Suprapubic skin (tissue), 4 donors: ENCODE data around the gene S100A14. TPM values are rescaled to one million over a fixed set of nuclear protein-coding genes. Genes with fewer than 3 reads are reported as not detected.

ENCODE experiments used
- DNase-seq, 2 donors: peaks; one replicate each; pipeline ENCODE4 v3.0.0-alpha.2; 2019; ENCODE audit warnings: low spot score in 2 of 2
- H3K27ac ChIP-seq: fragments of 200-600 bp; sonication (generic); one replicate; pipeline ENCODE4 v1.5.1; 2019
- H3K27me3 ChIP-seq: fragments of 200-600 bp; sonication (generic); one replicate; pipeline ENCODE4 v1.5.1; 2019
- H3K36me3 ChIP-seq: fragments of 200-600 bp; sonication (generic); one replicate; pipeline ENCODE4 v1.5.1; 2019
- H3K4me1 ChIP-seq: fragments of 200-600 bp; sonication (generic); one replicate; pipeline ENCODE4 v1.5.1; 2019
- H3K4me3 ChIP-seq: fragments of 200-600 bp; sonication (generic); one replicate; pipeline ENCODE4 v1.5.1; 2019; ENCODE audit warnings: mild to moderate bottlenecking
- H3K9me3 ChIP-seq: fragments of 200-600 bp; sonication (generic); one replicate; pipeline ENCODE4 v1.5.1; 2019
- EP300 ChIP-seq: sonication (generic); formaldehyde crosslinking; IDR thresholded peaks from one replicate; pipeline ENCODE4 v1.6.1; 2017; ENCODE audit warnings: antibody characterized with exemption
- POLR2A ChIP-seq, 2 donors: fragments of 450-650 bp; IDR thresholded peaks; one replicate each; pipeline ENCODE4 v1.6.1; 2017; ENCODE audit warnings: antibody characterized with exemption in 2 of 2, mild to moderate bottlenecking in 2 of 2, moderate library complexity in 2 of 2
- POLR2AphosphoS5 ChIP-seq, 3 donors: sonication (generic); formaldehyde crosslinking; IDR thresholded peaks; one replicate each; pipeline ENCODE4 v1.6.1; 2017; ENCODE audit warnings: antibody characterized with exemption in 3 of 3
- WGBS: methylation state at CpG from one replicate; pipeline ENCODE4 v1.1.5; 2018; 5-methylcytosine and 5-hydroxymethylcytosine counted together
- total RNA-seq, 4 donors: library from RNA; depleted of rRNA; stranded (reverse); fragments of >200 nt; gene quantifications; one replicate each; pipeline ENCODE4 v1.1.0, GENCODE V29; 2016
- TF ChIP-seq, protein P1 (sequence below), 2 donors: fragments of 200-600 bp in 1 of 2; fragments of 450-650 bp in 1 of 2; sonication (generic) in 1 of 2; IDR thresholded peaks; one replicate each; pipeline ENCODE4 v1.5.1; 2016 to 2019; ENCODE audit warnings: antibody characterized with exemption in 2 of 2, mild to moderate bottlenecking in 1 of 2, moderate library complexity in 1 of 2

S100A14 gene
- total RNA-seq, 4 donors from 2014 or later = 252 to 555 (median 445) TPM

DNA sequence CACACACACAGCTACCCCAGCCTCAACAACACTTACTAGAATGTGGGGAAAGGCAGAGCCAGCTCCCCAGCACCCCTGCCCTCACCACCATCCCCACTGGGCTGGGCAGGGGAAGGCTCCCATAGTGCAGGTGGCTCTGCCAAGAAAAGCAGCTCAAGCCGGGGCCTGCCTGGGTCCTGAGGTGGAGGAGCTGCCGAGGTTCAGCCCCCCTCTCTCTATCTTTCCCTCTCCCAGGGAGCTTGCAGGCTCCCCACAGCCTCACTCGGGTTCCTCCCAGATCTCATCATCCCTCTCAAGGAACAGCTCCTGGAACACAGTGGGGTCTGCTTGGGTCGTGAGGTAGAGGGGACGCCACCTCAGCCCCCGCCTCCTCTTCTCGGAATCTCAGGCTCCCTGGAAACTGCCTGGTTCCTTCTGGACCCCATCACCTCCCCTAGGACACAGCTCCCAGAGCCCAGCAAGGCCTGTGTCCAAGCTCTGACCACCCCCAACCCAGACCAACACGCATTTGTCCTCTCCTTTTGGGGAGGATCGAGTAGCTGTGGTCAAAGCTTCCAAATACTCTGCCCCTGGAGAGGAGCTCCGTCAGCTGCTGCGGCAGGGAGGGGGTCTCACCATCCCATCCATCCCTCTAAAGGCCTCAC, 3.9 kb downstream of the S100A14 start:
- Histone ChIP-seq H3K27me3 (no peaks in the 10 kb centered on the region), H3K4me3 (peak overlapping the region; percentile 70), H3K36me3 (peaks cover 5% of the 10 kb centered on the region), H3K4me1 (peaks cover 88% of the 10 kb centered on the region), H3K9me3 (no peaks in the 10 kb centered on the region), H3K27ac (peak overlapping the region; percentile 94)
- TF ChIP-seq POLR2AphosphoS5 (IDR thresholded peaks at IDR 0.05) (no peak), POLR2A (IDR thresholded peaks at IDR 0.05) (no peak), EP300 (no peak)
- TF ChIP-seq, protein P1, sequence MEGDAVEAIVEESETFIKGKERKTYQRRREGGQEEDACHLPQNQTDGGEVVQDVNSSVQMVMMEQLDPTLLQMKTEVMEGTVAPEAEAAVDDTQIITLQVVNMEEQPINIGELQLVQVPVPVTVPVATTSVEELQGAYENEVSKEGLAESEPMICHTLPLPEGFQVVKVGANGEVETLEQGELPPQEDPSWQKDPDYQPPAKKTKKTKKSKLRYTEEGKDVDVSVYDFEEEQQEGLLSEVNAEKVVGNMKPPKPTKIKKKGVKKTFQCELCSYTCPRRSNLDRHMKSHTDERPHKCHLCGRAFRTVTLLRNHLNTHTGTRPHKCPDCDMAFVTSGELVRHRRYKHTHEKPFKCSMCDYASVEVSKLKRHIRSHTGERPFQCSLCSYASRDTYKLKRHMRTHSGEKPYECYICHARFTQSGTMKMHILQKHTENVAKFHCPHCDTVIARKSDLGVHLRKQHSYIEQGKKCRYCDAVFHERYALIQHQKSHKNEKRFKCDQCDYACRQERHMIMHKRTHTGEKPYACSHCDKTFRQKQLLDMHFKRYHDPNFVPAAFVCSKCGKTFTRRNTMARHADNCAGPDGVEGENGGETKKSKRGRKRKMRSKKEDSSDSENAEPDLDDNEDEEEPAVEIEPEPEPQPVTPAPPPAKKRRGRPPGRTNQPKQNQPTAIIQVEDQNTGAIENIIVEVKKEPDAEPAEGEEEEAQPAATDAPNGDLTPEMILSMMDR (IDR thresholded peaks at IDR 0.05) = no peak
- DNase-seq = peak in 1 of 2 donors; percentile 75
- WGBS = 39% methylated on average over 9 of the region's 11 CpGs

DNA sequence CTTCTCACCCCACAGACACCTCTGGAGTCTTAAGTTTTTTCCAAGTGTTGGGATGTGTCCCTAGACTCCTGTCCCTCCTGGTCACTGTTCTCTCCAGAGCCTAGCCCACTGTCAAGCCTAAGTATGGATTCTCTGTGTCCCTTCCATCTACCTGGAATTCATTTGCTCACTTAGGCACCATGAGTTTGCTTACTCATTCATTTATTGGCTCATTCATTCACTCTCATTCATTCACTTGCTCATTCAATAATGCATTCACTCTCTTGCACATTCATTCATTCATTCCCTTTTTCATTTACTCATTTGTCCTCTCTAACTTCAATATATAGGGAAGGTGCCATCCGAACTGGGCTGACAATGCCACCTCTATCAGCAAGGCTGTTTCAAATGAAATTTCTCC, 4.8 kb downstream of the S100A14 start:
- H3K9me3 ChIP-seq = no peaks in the 10 kb centered on the region
- no peaks in the 10 kb centered on the region for H3K27me3 ChIP-seq
- peak overlapping the region; percentile 94 for H3K27ac ChIP-seq
- 39% methylated on average over 1 of the region's 1 CpG for WGBS
- peaks cover 86% of the 10 kb centered on the region for H3K4me1 ChIP-seq
- TF ChIP-seq, protein P1 (IDR thresholded peaks at IDR 0.05) = no peak
- no peak for TF ChIP-seq POLR2A (IDR thresholded peaks at IDR 0.05)
- TF ChIP-seq POLR2AphosphoS5 (IDR thresholded peaks at IDR 0.05) = no peak
- TF ChIP-seq EP300 = no peak
- peaks cover 14% of the 10 kb centered on the region for H3K36me3 ChIP-seq
- DNase-seq = no peak
- H3K4me3 ChIP-seq = peak overlapping the region; percentile 70

DNA sequence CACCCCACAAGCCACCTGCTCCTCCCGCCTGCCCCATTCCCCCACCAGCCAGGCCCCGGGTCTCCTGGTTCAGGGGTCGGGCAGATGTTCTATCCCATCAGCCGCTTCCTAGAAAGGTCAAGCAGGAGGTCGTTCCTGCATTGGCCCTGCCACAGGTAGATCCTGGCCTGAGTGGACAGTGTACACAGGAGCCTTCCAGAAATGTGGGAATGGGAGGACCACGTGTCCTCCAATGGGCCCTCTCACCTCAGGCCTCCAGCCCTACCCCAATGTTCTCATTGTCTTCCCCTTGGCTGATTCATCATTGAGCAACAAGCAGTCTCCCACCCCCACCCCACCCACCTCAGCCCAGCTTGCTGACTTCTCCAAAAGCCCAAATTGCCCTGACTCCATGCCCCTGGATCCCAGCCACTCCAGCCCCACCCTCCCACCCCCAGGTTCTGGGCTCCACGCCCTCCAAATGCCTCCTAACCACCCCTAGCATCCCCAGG, 5.3 kb downstream of the S100A14 start:
- TF ChIP-seq, protein P1 (IDR thresholded peaks at IDR 0.05) = no peak
- Histone ChIP-seq H3K9me3 (no peaks in the 10 kb centered on the region), H3K4me1 (peaks cover 82% of the 10 kb centered on the region), H3K4me3 (peak overlapping the region; percentile 70), H3K27me3 (no peaks in the 10 kb centered on the region), H3K27ac (peak overlapping the region; percentile 94), H3K36me3 (peaks cover 17% of the 10 kb centered on the region)
- WGBS = 43% methylated on average over 6 of the region's 7 CpGs
- no peak for DNase-seq

DNA sequence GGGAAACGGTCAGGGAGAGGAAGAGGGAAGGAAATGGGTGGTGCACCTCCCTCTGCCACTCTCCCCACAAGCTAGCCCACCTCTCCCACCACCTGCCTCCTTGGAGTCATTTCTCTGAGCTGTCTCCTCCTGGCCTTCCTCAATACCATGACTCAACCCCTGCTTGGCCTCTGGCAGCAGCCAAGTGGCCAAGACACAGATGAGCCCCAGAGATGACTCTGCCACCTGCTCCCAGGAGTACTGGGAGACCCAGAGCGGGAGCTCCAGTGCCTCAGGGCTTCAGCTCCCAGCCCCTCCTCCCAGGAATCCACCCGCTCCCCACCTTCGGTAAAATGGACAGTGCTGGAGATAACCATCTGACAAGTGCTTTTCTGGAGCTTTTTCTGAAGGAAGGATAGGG, 5.8 kb downstream of the S100A14 start:
- Histone ChIP-seq H3K9me3 (no peaks in the 10 kb centered on the region), H3K36me3 (peaks cover 19% of the 10 kb centered on the region), H3K27ac (peak overlapping the region; percentile 94), H3K4me3 (peak overlapping the region; percentile 70), H3K27me3 (no peaks in the 10 kb centered on the region), H3K4me1 (peaks cover 76% of the 10 kb centered on the region)
- no peak for DNase-seq
- TF ChIP-seq EP300 = no peak
- no peak for TF ChIP-seq POLR2A (IDR thresholded peaks at IDR 0.05)
- WGBS = 35% methylated on average over 4 of the region's 4 CpGs

DNA sequence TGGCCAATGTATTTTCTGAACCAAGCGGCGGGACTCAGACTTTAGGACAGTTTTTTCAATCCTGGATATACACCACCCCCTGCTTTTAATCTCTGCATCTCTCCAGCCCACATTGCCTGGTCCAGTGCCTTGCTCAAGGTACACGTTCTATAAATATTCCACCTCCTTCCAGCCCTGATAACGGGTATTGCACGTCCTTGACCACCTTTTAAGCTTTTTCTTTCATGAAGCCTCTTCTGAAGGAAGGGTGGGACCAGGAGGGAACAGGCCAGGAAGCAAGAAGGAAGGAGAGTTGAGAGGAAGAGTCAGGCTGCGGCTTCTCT, 6.6 kb downstream of the S100A14 start:
- peaks cover 19% of the 10 kb centered on the region for H3K36me3 ChIP-seq
- no peak for TF ChIP-seq EP300
- TF ChIP-seq, protein P1 (IDR thresholded peaks at IDR 0.05) = no peak
- no peak for TF ChIP-seq POLR2A (IDR thresholded peaks at IDR 0.05)
- no peak for TF ChIP-seq POLR2AphosphoS5 (IDR thresholded peaks at IDR 0.05)
- H3K27me3 ChIP-seq = no peaks in the 10 kb centered on the region
- 50% methylated on average over 6 of the region's 6 CpGs for WGBS
- DNase-seq = no peak
- peaks cover 68% of the 10 kb centered on the region for H3K4me1 ChIP-seq
- peak overlapping the region; percentile 70 for H3K4me3 ChIP-seq
- H3K9me3 ChIP-seq = no peaks in the 10 kb centered on the region
- H3K27ac ChIP-seq = peak overlapping the region; percentile 94
